ENCODE measurements around the gene IVNS1ABP.

DNA sequence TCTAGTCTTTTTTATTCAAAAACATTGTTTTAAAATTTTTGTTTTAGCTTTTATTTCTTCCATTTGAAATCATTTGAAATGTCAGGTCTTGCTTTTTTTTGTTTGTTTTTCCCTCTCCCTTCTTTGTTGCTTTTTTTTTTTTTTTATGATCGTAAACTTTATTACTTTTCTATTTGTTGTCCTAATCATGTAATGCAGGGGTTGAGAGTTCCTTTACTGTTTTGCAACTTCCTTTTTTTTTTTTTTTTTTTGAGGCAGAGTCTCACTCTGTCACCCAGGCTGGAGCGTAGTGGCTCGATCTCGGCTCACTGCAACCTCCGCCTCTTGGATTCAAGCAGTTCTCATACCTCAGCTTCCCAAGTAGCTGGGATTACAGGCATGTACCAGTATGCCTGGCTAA lies 24.8 kb downstream of the IVNS1ABP start:
- TF ChIP-seq NFE2L2 (conservative IDR thresholded peaks at IDR 0.05; ENCODE audit: low read length) = no peak
- TF ChIP-seq ZFP36 (IDR thresholded peaks at IDR 0.05; ENCODE audit: borderline replicate concordance, partially characterized antibody) = no peak
- TF ChIP-seq, protein P1, sequence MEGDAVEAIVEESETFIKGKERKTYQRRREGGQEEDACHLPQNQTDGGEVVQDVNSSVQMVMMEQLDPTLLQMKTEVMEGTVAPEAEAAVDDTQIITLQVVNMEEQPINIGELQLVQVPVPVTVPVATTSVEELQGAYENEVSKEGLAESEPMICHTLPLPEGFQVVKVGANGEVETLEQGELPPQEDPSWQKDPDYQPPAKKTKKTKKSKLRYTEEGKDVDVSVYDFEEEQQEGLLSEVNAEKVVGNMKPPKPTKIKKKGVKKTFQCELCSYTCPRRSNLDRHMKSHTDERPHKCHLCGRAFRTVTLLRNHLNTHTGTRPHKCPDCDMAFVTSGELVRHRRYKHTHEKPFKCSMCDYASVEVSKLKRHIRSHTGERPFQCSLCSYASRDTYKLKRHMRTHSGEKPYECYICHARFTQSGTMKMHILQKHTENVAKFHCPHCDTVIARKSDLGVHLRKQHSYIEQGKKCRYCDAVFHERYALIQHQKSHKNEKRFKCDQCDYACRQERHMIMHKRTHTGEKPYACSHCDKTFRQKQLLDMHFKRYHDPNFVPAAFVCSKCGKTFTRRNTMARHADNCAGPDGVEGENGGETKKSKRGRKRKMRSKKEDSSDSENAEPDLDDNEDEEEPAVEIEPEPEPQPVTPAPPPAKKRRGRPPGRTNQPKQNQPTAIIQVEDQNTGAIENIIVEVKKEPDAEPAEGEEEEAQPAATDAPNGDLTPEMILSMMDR (IDR thresholded peaks at IDR 0.05) = no peak
- TF ChIP-seq RCOR1 (IDR thresholded peaks at IDR 0.05; ENCODE audit: low read depth, low read length) = no peak
- no peak for TF ChIP-seq TP53 (CRISPR knock-in tag; IDR thresholded peaks at IDR 0.05)
- TF ChIP-seq HMGXB4 (CRISPR knock-in tag; IDR thresholded peaks at IDR 0.05; ENCODE audit: borderline replicate concordance) = no peak
